B cell (primary cell): ENCODE measurements around the gene LPCAT4.

Source experiments
- CTCF ChIP-seq: fragments of 200-600 bp; IDR thresholded peaks from one replicate; pipeline ENCODE4 v1.8.0; 2022; ENCODE audit warnings: antibody characterized with exemption, mild to moderate bottlenecking
- EZH2 ChIP-seq: IDR thresholded peaks from 2 replicates; pipeline ENCODE4 v1.6.1; 2012; ENCODE audit warnings: borderline replicate concordance, low read depth, mild to moderate bottlenecking, moderate library complexity, low read length; ENCODE audit not compliant: insufficient read depth, poor library complexity, severe bottlenecking

- TF ChIP-seq CTCF (no peak), EZH2 (no peak)
These were observed 13.4 kb downstream of the LPCAT4 start for GRCh38 chr15:34353627-34354026.
